Neural cell (in vitro differentiated cells): ENCODE data around the gene UGGT1. TPM values are rescaled to one million over a fixed set of nuclear protein-coding genes. Genes with fewer than 3 reads are reported as not detected.

Experiments
- H2AFZ ChIP-seq: fragments of 200-600, 300-800 bp; sonication (generic), shearing (Covaris generic); 2 replicates; pipeline ENCODE4 v1.6.0; 2014; ENCODE audit warnings: low read depth, mild to moderate bottlenecking, antibody characterized with exemption, low read length, moderate library complexity
- H3F3A ChIP-seq: fragments of 200-600 bp; shearing (Covaris generic); 2 replicates; pipeline ENCODE4 v1.6.1; 2016; ENCODE audit warnings: mild to moderate bottlenecking, moderate library complexity, mixed read lengths, antibody characterized with exemption, low read length; ENCODE audit not compliant: insufficient read depth, poor library complexity, severe bottlenecking
- H3K27ac ChIP-seq: fragments of 200-600, 300-800 bp; sonication (generic), shearing (Covaris generic); 2 replicates; pipeline ENCODE4 v1.5.1; 2014; ENCODE audit warnings: mild to moderate bottlenecking, low read length, moderate library complexity
- H3K27me3 ChIP-seq: fragments of 300-800, 200-600 bp; sonication (generic), shearing (Covaris generic); 2 replicates; pipeline ENCODE4 v1.6.0; 2014; ENCODE audit warnings: mild to moderate bottlenecking, low read depth, low read length, moderate library complexity; ENCODE audit not compliant: insufficient read depth
- H3K36me3 ChIP-seq: fragments of 300-800, 200-600 bp; sonication (generic), shearing (Covaris generic); 2 replicates; pipeline ENCODE4 v1.5.1; 2014; ENCODE audit warnings: mild to moderate bottlenecking, antibody characterized with exemption, low read length, moderate library complexity; ENCODE audit not compliant: insufficient read depth
- H3K4me2 ChIP-seq: fragments of 300-800, 200-600 bp; sonication (generic), shearing (Covaris generic); 2 replicates; pipeline ENCODE4 v1.6.0; 2014; ENCODE audit warnings: mild to moderate bottlenecking, low read length
- H3K4me3 ChIP-seq: fragments of 300-800, 200-600 bp; sonication (generic), shearing (Covaris generic); 2 replicates; pipeline ENCODE4 v1.5.1; 2014; ENCODE audit warnings: mild to moderate bottlenecking, low read length, moderate library complexity
- H3K79me2 ChIP-seq: fragments of 200-600 bp; shearing (Covaris generic); replicated peaks from 2 replicates; pipeline ENCODE4 v1.6.0; 2014; ENCODE audit warnings: mild to moderate bottlenecking, low read length, moderate library complexity; ENCODE audit not compliant: insufficient read depth
- H3K9ac ChIP-seq: fragments of 300-800, 200-600 bp; sonication (generic), shearing (Covaris generic); 2 replicates; pipeline ENCODE4 v1.6.1; 2016; ENCODE audit warnings: mild to moderate bottlenecking, low read length, mixed read lengths
- H3K9me2 ChIP-seq: fragments of 200-600 bp; shearing (Covaris generic); 2 replicates; pipeline ENCODE4 v1.6.1; 2016; ENCODE audit warnings: mild to moderate bottlenecking, low read length, mixed read lengths; ENCODE audit not compliant: insufficient read depth
- H3K9me3 ChIP-seq: fragments of 200-600, 300-800 bp; sonication (generic), shearing (Covaris generic); 2 replicates; pipeline ENCODE4 v1.6.1; 2016; ENCODE audit warnings: mild to moderate bottlenecking, mixed run types, low read length, moderate library complexity, mixed read lengths
- H4K20me1 ChIP-seq: fragments of 200-600 bp; shearing (Covaris generic); 2 replicates; pipeline ENCODE4 v1.6.1; 2016; ENCODE audit warnings: mild to moderate bottlenecking, mixed run types; ENCODE audit not compliant: insufficient read depth
- CTCF ChIP-seq: fragments of 450-650 bp; IDR thresholded peaks from 2 replicates; pipeline ENCODE4 v1.5.1; 2014; ENCODE audit warnings: antibody characterized with exemption, mild to moderate bottlenecking, moderate library complexity; ENCODE audit not compliant: poor library complexity, severe bottlenecking
- EP300 ChIP-seq: fragments of 450-650 bp; conservative IDR thresholded peaks from 2 replicates; pipeline ENCODE4 v1.6.1; 2014; ENCODE audit warnings: antibody characterized with exemption, mild to moderate bottlenecking, moderate library complexity; ENCODE audit not compliant: poor library complexity, severe bottlenecking
- EZH2 ChIP-seq: fragments of 200-600, 300-800 bp; shearing (Covaris generic), sonication (generic); IDR thresholded peaks from 2 replicates; pipeline ENCODE4 v1.6.1; 2014; ENCODE audit warnings: antibody characterized with exemption, low read length, borderline replicate concordance, mild to moderate bottlenecking; ENCODE audit not compliant: insufficient read depth, poor library complexity, severe bottlenecking
- MXI1 ChIP-seq: fragments of 450-650 bp; conservative IDR thresholded peaks from 2 replicates; pipeline ENCODE4 v1.6.1; 2014; ENCODE audit warnings: antibody characterized with exemption, mild to moderate bottlenecking; ENCODE audit not compliant: poor library complexity, severe bottlenecking
- POLR2AphosphoS5 ChIP-seq: IDR thresholded peaks from 2 replicates; pipeline ENCODE4 v1.6.1; 2012
- RAD21 ChIP-seq: fragments of 450-650 bp; conservative IDR thresholded peaks from 2 replicates; pipeline ENCODE4 v1.6.1; 2014; ENCODE audit warnings: antibody characterized with exemption, mild to moderate bottlenecking, moderate library complexity
- REST ChIP-seq: IDR thresholded peaks from 2 replicates; pipeline ENCODE4 v1.6.1; 2012; ENCODE audit warnings: borderline replicate concordance
- SMC3 ChIP-seq: fragments of 450-650 bp; conservative IDR thresholded peaks from 2 replicates; pipeline ENCODE4 v1.6.1; 2014; ENCODE audit warnings: antibody characterized with exemption, mild to moderate bottlenecking, moderate library complexity; ENCODE audit not compliant: poor library complexity
- TAF1 ChIP-seq: IDR thresholded peaks from 2 replicates; pipeline ENCODE4 v1.6.1; 2012; ENCODE audit warnings: low read depth
- polyA plus RNA-seq: library from polyadenylated mRNA; depleted of rRNA; stranded (reverse); fragments of >200 nt; gene quantifications from 2 replicates; pipeline ENCODE4 v1.2.3, GENCODE V29; 2014

UGGT1 gene
- polyA plus RNA-seq, 1 donor from 2014 or later = 26.3 TPM

- H3K27ac ChIP-seq = no peak overlapping the region
- H3K9me2 ChIP-seq = no peaks in the 10 kb centered on the region
- no peak overlapping the region for H3K9ac ChIP-seq
- H3K4me3 ChIP-seq = no peak overlapping the region
- H3K4me2 ChIP-seq = no peak overlapping the region
- H3K36me3 ChIP-seq = no peaks in the 10 kb centered on the region
- no peaks in the 10 kb centered on the region for H3K79me2 ChIP-seq
- H3K27me3 ChIP-seq = no peaks in the 10 kb centered on the region
- no peaks in the 10 kb centered on the region for H4K20me1 ChIP-seq
- TF ChIP-seq MXI1 = no peak
- TF ChIP-seq REST = no peak
- TF ChIP-seq CTCF = no peak
- no peak for TF ChIP-seq EP300
- H3K9me3 ChIP-seq = no peaks in the 10 kb centered on the region
- no peaks in the 10 kb centered on the region for H3F3A ChIP-seq
- no peak overlapping the region for H2AFZ ChIP-seq
These were observed 14.4 kb upstream of the UGGT1 start for GRCh38 chr2:128076461-128077106.

- no peak overlapping the region for H3K4me3 ChIP-seq
- H3K9ac ChIP-seq = no peak overlapping the region
- no peaks in the 10 kb centered on the region for H3K36me3 ChIP-seq
- H3K27me3 ChIP-seq = no peaks in the 10 kb centered on the region
- H3K27ac ChIP-seq = no peak overlapping the region
- no peak for TF ChIP-seq EP300
- no peak for TF ChIP-seq RAD21
- TF ChIP-seq SMC3 = no peak
- no peak for TF ChIP-seq POLR2AphosphoS5
- TF ChIP-seq CTCF = no peak
- TF ChIP-seq REST = no peak
- no peak for TF ChIP-seq EZH2
- no peak for TF ChIP-seq TAF1
- H3K9me3 ChIP-seq = no peaks in the 10 kb centered on the region
- H3K4me2 ChIP-seq = no peak overlapping the region
- no peaks in the 10 kb centered on the region for H3K9me2 ChIP-seq
- no peaks in the 10 kb centered on the region for H3K79me2 ChIP-seq
- no peaks in the 10 kb centered on the region for H4K20me1 ChIP-seq
- no peak overlapping the region for H2AFZ ChIP-seq
- H3F3A ChIP-seq = no peaks in the 10 kb centered on the region
These were observed 6.2 kb upstream of the UGGT1 start for GRCh38 chr2:128084757-128085156.
